HG02678 (cell line): ENCODE measurements around the gene PRKCE.

ENCODE experiments used
- ATAC-seq: cut with Tn5 transposase; IDR thresholded peaks from one replicate; pipeline ENCODE4 v1.9.1; 2021; ENCODE audit warnings: mild to moderate bottlenecking, moderate library complexity; ENCODE audit not compliant: unreplicated experiment

PRKCE gene

GRCh38 chr2:46125798-46126197 lies 474.3 kb downstream of the PRKCE start:
- ATAC-seq, result no peak

GRCh38 chr2:46126571-46126970 lies 475.1 kb downstream of the PRKCE start:
- no peak for ATAC-seq

DNA sequence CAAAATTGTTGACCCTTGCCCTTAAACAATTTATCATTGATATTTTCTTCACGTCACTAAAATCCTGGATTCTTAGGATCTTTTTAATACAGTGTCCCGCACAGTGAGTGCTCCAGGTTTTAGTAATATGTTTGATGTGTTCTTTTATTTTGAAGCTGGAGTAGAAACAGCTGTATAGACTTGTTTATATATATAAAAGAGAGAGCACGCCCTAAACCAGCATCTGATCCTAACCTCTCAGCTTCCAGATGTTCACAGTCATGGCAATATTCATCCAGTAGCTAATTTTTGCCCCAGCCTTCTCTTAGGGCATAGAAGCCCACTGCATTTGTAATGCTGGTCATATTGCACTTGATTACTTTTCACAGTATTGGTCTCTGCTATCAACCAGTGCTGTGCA lies 475.7 kb downstream of the PRKCE start:
- no peak for ATAC-seq

DNA sequence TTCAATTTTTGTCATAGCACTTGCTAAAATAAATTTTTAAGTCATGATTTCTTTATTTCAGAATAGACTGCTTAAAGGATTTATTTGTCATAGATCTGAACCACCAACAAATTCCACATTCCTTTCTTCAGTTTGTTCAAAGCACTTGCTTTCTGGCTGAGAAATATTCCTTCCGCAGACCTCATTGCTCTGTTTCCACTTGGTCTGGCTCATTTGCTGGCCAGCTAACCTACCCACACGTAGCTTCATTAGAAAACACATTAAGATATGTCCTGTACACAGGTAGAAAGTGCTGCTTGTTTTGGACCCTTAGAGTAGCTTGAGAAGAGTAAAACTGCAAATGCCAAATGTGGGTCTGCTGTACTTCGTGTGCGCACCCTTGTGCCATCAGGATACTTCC lies 479.0 kb downstream of the PRKCE start:
- no peak for ATAC-seq

DNA sequence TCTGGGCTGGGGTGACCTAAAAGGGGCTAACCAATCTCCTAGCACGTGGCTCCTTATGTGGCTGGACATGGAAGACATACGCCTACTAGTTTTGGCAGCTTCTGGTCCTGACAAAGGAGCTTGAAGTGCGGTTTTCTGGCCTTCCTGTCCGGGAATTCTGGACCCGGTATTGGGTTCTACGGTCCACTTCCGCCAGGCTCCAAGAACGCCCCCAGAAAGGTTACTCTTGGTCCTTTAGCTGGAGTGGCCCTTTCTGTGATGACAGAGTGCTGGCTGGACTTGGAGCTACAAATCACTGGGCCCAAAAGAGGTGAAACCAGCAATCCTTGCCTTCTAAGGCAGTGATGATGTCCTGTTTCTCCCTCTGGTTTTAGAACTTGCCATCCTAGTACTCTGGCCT lies 481.5 kb downstream of the PRKCE start:
- ATAC-seq, result no peak

- ATAC-seq, result no peak
Measured at GRCh38 chr2:46134531-46135227, 483.2 kb downstream of the PRKCE start.

DNA sequence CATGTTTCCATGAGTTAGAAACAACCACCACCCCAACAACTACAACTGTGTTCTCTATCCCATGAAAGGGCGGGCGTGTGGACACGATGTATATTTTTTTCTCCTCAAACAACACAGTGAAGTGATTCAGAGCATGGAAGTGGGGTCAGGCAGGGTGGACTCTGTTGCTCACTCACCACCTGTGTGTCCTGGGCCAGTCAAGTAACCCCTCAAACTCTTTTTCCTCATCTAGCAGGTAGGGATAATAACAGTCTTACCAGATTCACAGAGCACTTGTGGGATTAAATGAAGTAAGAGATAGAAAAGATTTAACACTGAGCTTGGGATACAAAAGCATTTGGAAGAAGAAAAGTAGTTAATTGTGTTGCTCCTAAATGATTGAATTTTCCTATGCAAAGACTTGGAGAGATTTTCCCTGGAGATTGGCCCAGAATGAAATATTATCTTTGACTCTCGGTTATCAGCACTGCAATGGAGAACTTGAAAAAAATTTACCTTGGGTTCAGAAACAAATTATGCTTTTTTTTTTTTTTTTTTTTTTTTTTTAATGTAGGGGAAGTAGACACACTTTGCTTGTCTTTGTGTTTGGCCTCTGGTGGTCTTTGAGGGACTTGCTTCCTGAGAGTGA lies 483.9 kb downstream of the PRKCE start:
- no peak for ATAC-seq

DNA sequence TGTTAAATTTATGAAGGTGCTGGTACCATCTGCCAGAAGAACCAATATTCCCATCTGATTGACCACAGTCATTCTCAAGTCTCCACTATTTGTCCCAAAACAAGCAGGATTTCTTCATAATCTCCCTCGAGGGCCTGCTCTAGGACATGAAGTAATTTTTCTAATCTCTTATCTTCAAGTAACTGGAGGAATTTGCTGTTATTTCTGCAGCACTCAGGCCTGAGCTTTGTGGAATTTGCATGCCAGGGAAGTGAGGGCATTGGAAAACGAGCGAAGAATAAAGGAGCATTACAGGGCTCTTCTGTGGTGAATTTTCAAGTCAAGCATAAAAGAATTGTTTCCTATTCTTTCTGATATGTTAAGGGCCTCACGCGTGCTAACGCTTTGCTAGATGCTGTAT lies 484.5 kb downstream of the PRKCE start:
- ATAC-seq, result no peak

DNA sequence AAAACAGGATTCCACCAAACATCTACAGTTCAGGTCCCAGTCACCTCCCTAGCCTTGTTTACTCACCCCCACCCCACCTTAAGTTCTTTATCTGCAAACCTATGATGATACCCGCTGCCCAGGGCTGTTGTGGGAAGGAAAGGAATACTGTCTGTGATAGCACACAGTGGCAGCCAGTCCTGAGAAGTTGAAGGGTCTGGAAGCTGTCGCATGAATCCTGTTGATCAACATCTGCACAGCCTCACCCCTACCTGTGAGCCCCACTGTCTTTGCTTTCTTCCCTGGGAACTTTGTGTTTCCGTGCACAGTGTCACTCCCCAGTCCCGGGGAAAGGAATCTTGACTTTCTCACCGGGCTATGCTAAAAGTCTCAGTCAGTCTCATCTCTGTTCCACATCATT lies 485.0 kb downstream of the PRKCE start:
- no peak for ATAC-seq

GRCh38 chr2:46136953-46137352 lies 485.5 kb downstream of the PRKCE start:
- ATAC-seq, result no peak

DNA sequence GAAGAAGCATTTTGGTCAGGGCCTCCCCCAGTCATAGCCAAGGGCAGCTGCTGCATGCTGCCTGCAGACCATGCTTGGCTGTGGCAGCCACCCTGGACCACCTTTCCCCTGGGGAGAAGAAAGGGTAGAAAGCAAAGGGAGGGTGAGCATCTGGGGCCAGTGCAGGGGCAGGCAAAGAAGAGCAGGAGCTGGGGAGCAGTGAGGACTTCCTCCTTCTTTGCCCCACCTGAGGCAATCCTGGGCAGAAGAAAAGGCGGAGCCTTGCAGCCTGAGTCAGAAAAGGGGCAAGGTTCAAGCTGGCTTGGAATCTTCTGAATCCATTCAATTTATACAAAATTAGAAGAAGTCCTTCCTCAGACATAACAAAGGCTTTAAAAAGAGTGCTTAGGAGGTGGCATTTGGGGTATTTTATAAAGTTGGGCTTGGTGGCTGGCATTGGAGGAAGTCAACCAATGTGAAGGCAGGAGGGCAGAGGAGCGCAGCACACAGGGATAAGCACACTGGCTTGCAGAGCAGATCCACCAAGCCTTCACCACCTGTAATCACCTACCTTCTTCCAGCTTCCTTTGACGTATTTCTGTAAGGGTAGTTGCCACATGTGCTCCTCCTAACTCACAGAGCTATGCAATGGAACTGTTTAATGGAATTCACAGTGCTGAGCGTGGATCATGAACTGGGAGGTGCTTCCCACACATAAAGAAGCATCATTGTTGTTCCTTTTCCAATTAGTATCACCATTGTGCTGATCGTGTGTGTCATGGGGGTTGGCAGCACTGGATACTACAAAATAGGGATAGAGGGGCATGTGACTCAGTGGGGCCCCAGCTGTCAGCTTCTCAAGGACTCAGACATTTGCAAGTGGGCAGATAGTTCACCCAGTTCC lies 491.3 kb downstream of the PRKCE start:
- ATAC-seq, result no peak

DNA sequence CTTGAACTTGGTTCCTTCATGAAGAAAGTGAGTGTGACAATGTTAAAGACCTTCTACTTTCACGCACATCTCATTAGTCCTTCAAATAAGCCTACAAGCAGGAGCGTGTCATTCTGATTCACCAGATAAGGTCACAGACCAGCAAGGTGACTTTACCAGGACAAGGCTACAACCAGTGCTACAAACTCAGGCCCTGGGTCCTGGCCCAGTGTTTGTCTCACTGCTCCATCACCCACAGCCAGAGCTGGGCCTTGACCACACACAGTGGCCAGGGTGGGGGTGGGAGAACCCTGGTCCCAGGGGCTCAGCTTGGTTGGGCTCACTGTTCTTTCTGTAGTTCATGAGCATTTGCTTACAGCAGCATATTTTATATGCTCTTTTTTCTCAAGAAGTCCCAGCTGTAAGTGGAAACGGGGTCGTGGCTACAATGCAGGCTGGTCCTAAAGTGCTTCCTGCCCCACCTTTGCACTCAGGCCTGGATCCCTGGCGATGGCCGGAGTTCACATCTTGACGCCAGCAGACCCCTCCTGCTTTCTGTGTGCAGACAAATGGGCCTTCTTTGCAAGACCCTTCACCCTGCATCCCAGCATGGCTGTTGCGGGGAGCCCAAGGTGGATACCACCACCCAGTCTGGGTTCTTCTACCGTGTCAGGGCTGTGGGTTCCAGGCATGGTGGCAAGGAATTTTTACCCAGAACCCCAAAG lies 492.1 kb downstream of the PRKCE start:
- no peak for ATAC-seq

DNA sequence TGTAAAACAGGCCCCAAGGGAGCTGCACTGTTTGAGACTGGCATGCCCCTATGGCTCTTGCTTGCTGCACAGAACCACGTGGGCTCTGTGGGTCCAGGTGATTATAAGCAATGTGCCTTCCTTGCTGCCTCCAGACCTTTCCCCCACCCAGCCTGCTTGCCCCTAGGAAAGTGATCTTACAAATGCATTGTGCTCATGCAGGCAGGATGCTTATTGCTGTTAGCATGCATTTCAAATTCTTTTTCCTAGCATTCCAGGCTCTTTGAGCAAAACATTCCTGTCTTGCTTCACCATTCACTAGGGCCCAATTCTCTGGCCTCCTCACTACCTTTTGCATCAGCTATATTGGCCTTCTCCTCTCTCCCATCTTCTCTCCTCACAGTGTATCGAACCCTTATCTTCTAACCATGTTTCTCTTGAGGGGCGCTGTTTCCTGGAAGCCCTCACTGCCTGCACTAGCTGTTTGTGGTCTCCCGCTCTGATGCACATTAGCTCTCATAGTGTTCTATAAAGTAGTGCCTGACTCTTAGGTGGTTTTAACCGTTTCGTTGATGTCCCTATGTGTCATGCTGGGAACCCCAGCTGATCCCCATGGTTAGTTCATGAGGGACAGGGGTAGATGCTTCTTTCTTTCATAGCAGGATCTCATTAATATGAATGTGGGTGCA lies 492.8 kb downstream of the PRKCE start:
- no peak for ATAC-seq

GRCh38 chr2:46145017-46145416 lies 493.5 kb downstream of the PRKCE start:
- no peak for ATAC-seq

DNA sequence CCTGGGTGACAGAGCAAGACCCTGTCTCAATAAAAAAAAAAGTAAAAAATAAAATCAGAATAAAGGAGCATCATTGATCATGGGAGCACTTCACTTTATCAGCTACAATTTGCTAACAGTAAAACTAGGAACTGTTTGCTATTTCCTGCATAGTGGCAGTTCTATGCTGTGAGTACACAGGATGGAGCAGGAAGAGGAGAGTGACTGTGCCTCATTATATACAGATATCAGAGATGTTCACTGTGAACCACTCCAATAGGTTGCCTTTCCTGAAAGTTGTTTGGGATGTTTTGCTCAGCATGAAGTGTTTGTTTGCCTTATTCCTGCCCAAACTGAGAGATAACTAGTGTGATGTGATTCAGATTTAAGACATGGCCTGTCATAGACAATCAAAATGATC lies 494.4 kb downstream of the PRKCE start:
- ATAC-seq, result no peak

DNA sequence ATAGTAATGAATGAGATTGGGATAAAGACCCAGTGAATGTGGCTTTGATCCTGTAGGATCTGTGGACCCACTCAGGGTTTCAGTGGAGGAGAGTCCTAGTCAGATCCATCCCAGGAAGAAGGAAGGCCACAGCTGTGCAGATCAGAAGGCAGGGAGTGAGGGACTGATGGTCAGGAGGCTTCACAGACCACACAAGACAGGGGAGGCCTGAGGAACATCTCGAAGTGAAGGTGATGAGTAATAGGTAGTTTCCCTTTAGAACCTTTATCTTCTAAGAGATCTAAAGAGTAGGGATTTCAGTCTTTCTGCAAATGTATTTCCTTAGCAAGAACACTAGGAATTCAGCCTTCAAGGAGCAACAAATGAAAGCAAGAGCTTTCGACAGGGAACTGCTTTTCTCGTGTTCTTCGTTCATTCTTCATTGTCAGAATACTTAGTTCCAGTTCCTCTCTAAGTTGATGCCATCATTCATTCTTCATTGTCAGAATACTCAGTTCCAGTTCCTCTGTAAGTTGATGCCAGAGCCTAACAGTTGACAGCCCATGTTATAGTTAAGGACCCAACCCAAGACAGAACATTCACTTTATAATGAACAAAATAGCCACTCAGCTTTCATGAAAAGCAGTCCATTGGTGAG lies 495.5 kb downstream of the PRKCE start:
- no peak for ATAC-seq

- no peak for ATAC-seq
Measured at GRCh38 chr2:46147626-46148368, 496.3 kb downstream of the PRKCE start.

GRCh38 chr2:46148369-46148736 lies 496.9 kb downstream of the PRKCE start:
- no peak for ATAC-seq

- no peak for ATAC-seq
Measured at GRCh38 chr2:46150445-46150955, 499.0 kb downstream of the PRKCE start.
